ENCODE measurements around the gene SPATA17. TPM values are rescaled to one million over a fixed set of nuclear protein-coding genes. Genes with fewer than 3 reads are reported as not detected.

SPATA17 gene
- total and polyA plus RNA-seq, 2 experiments from 2014 or later = 1.00 to 2.9 TPM

DNA sequence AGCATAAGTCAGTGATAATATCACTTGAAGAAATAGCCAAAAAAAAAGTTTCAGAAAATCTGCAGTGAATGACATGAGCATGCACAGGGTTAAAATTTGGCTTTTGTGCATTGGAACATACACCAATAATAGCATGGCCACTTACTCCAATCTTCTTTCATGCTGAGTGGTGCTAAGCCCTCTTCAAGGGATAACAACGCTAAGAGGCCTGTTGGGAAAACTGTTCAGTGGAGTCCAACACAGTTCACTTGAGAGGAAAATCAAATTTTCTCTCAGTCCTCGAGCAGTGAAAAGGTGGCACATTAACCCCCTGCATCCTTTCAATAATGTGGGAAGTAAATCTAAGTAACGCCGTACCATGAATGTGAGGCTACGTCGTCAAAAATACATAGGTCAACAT lies 264.7 kb downstream of the SPATA17 start:
- Histone ChIP-seq H3K27ac (no peak overlapping the region), H3K27me3 (no peaks in the 10 kb centered on the region), H4K20me1 (ENCODE audit: insufficient read depth, poor library complexity, severe bottlenecking) (no peaks in the 10 kb centered on the region), H2AFZ (no peak overlapping the region), H3K4me2 (no peak overlapping the region), H3K36me3 (replicated peaks; ENCODE audit: insufficient read depth, low read depth) (no peaks in the 10 kb centered on the region), H3K9me3 (ENCODE audit: low read depth) (no peaks in the 10 kb centered on the region), H3K9me2 (replicated peaks; ENCODE audit: insufficient read depth) (no peaks in the 10 kb centered on the region), H3K79me2 (no peaks in the 10 kb centered on the region), H3K4me1 (ENCODE audit: insufficient read depth) (no peaks in the 10 kb centered on the region), H3K4me3 (no peak overlapping the region)
- DNase-seq (ENCODE audit: low spot score) = no peak
- TF ChIP-seq EZH2 (IDR thresholded peaks at IDR 0.05; ENCODE audit: borderline replicate concordance) = no peak
- TF ChIP-seq CTCF (IDR thresholded peaks at IDR 0.05; ENCODE audit: poor library complexity) = no peak
- TF ChIP-seq EZH2phosphoT487 (IDR thresholded peaks at IDR 0.05; ENCODE audit: low read depth, severe bottlenecking, unreplicated experiment) = no peak
- WGBS (ENCODE audit: low lambda C conversion rate, missing lambda C conversion rate) = 77% methylated on average over 6 of the region's 6 CpGs

GRCh38 chr1:217896490-217896889 lies 265.3 kb downstream of the SPATA17 start:
- no peaks in the 10 kb centered on the region for H4K20me1 ChIP-seq (ENCODE audit: insufficient read depth, poor library complexity, severe bottlenecking)
- H3K79me2 ChIP-seq = no peaks in the 10 kb centered on the region
- WGBS (ENCODE audit: low lambda C conversion rate, missing lambda C conversion rate) = 96% methylated on average over 1 of the region's 1 CpG
- no peak for DNase-seq (ENCODE audit: low spot score)
- no peak overlapping the region for H3K27ac ChIP-seq
- H3K9me3 ChIP-seq (ENCODE audit: low read depth) = no peaks in the 10 kb centered on the region
- no peak for TF ChIP-seq EZH2phosphoT487 (IDR thresholded peaks at IDR 0.05; ENCODE audit: low read depth, severe bottlenecking, unreplicated experiment)
- no peak for TF ChIP-seq EZH2 (IDR thresholded peaks at IDR 0.05; ENCODE audit: borderline replicate concordance)
- TF ChIP-seq CTCF (IDR thresholded peaks at IDR 0.05; ENCODE audit: poor library complexity) = no peak
- H2AFZ ChIP-seq = no peak overlapping the region
- H3K36me3 ChIP-seq (replicated peaks; ENCODE audit: insufficient read depth, low read depth) = no peaks in the 10 kb centered on the region
- no peaks in the 10 kb centered on the region for H3K4me1 ChIP-seq (ENCODE audit: insufficient read depth)
- no peak overlapping the region for H3K4me2 ChIP-seq
- no peaks in the 10 kb centered on the region for H3K9me2 ChIP-seq (replicated peaks; ENCODE audit: insufficient read depth)
- no peaks in the 10 kb centered on the region for H3K27me3 ChIP-seq
- H3K4me3 ChIP-seq = no peak overlapping the region

- Histone ChIP-seq H4K20me1 (ENCODE audit: insufficient read depth, poor library complexity, severe bottlenecking) (no peaks in the 10 kb centered on the region), H3K27ac (no peak overlapping the region), H3K9me2 (replicated peaks; ENCODE audit: insufficient read depth) (no peaks in the 10 kb centered on the region), H2AFZ (no peak overlapping the region), H3K4me2 (no peak overlapping the region), H3K27me3 (no peaks in the 10 kb centered on the region), H3K79me2 (no peaks in the 10 kb centered on the region), H3K4me1 (ENCODE audit: insufficient read depth) (no peaks in the 10 kb centered on the region), H3K4me3 (no peak overlapping the region), H3K9me3 (ENCODE audit: low read depth) (no peaks in the 10 kb centered on the region), H3K36me3 (replicated peaks; ENCODE audit: insufficient read depth, low read depth) (no peaks in the 10 kb centered on the region)
- TF ChIP-seq EZH2 (IDR thresholded peaks at IDR 0.05; ENCODE audit: borderline replicate concordance) (no peak), CTCF (IDR thresholded peaks at IDR 0.05; ENCODE audit: poor library complexity) (no peak)
- 81% methylated on average over 2 of the region's 2 CpGs for WGBS (ENCODE audit: low lambda C conversion rate, missing lambda C conversion rate)
- DNase-seq (ENCODE audit: low spot score) = no peak
These were observed 266.0 kb downstream of the SPATA17 start for GRCh38 chr1:217897100-217897499.

DNA sequence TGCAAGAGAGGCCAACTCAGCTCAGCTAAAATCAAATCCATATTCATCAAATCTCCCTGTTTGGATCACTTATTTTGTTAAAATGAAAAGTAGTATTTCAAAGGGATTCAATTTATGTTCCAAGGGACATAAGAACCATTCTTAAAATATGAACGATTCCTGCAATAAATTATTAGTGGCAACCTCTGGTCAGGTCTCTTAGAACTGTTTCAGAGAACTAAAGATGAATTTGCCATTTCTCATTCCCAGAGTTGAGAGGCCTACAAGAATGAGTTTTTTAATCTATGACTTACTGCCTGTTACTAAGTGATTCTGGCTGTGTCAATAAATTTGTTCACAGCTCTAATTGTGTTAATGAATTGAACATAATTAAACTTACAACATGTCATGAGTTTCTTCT lies 268.5 kb downstream of the SPATA17 start:
- no peak for TF ChIP-seq EZH2phosphoT487 (IDR thresholded peaks at IDR 0.05; ENCODE audit: low read depth, severe bottlenecking, unreplicated experiment)
- no peak for TF ChIP-seq EZH2 (IDR thresholded peaks at IDR 0.05; ENCODE audit: borderline replicate concordance)
- TF ChIP-seq CTCF (IDR thresholded peaks at IDR 0.05; ENCODE audit: poor library complexity) = no peak
- H3K4me3 ChIP-seq = no peak overlapping the region
- WGBS (ENCODE audit: low lambda C conversion rate, missing lambda C conversion rate) = 83% methylated on average over 1 of the region's 1 CpG

More for the DNA sequence above, 268.5 kb downstream of the SPATA17 start:
- Histone ChIP-seq H3K79me2 (no peaks in the 10 kb centered on the region), H3K4me1 (ENCODE audit: insufficient read depth) (no peaks in the 10 kb centered on the region), H3K9me2 (replicated peaks; ENCODE audit: insufficient read depth) (no peaks in the 10 kb centered on the region), H4K20me1 (ENCODE audit: insufficient read depth, poor library complexity, severe bottlenecking) (no peaks in the 10 kb centered on the region), H3K4me2 (no peak overlapping the region), H3K27me3 (no peaks in the 10 kb centered on the region), H3K9me3 (ENCODE audit: low read depth) (no peaks in the 10 kb centered on the region), H3K27ac (no peak overlapping the region), H3K36me3 (replicated peaks; ENCODE audit: insufficient read depth, low read depth) (no peaks in the 10 kb centered on the region), H2AFZ (no peak overlapping the region)
- DNase-seq (ENCODE audit: low spot score) = no peak

Data from hepatocyte (in vitro differentiated cells).